Measurements from ENCODE around the gene ARID3B.

ARID3B gene

DNA sequence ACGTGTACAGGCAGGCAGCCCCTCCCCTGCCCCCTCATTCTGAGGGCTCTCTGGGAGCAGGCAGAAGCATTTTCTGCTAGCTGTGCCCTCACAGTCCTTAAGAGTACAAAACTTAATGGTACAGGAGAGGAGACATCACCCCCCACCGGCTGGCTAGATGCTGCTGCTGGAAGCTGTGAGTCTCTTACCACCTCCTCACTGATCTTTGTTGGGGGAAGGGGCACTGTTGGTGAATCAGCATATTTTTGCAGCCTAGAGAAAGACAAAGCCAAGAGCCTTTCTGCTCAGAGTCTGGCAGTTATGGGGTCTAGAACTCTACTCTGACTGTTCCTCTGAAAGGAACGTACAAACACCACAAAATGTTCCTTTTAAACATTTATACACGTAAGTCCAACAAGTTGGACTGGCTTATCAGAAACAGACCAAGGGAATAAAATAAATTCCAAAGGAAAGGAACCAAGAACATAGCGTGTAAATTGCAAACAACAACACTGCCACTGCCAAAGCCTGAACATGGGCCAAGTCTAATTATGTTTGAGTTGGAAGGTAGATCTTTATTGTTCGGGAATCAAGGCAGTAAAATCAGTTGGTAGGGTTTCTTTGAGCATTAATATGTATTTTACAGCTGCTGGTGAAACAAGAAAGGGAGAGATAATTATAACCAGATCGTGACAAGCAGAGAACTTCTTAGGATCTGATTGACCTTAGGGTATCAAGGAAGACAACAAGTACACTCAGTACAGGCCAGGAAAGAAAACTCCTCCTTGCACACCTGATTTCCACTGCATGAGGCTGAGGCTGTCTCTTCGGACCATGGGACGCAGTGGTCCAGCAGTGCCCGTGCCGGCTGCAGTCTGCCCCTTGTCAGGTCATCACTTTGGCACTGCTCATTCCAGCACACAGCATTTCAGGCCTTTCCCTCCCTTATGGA lies 102.0 kb downstream of the ARID3B start:
- DNase-seq (ENCODE audit: low spot score) = no peak

DNA sequence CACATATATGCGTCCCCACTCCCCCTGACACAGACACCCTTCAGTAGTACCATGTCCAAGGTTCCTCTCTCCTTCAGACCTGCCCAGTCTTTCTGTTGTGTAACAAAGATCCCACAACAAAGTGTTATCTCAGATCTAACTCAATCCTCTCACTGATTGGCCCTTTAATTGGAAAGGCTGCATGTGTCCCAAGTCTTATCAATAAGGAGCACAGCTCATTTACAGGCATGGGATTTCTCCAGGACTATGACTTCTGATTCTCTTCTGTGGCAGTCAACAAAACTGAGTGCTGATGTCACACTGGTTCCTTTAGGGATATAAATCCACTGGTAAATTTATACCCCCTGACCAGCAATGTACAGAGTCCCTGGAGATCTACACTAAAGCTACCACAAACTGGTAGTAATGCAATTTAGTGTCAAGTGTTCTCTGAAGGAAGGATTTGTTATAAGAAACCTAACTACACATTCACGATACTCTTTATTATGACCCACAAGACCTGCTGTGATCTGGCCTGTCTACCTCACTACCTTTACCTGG lies 102.7 kb downstream of the ARID3B start:
- DNase-seq (ENCODE audit: low spot score) = no peak

DNA sequence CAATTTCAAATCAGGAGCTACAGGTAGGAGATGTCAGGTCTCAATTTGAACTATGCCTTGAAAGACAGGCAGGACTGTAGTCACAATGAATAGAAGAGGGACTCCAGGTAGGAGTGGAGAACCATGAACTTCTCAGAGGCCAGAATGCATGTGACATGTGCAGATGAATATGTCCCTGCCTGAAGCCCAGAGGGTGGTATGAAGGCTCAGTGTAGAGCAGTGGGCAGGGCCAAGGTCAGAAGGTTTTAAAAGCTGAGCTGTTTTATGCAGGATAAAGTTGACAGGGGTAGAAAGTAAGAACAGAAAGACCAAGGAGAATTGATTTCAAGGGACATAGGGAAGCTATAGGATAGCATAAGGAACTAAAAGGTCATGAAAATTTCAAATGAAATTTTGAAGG lies 105.5 kb downstream of the ARID3B start:
- no peak for DNase-seq (ENCODE audit: low spot score)

All from kidney tubule cell (primary cell).